ENCODE measurements around the gene NUFIP2.
"Not testable (repeated sequence)": the region's sequence is repeated elsewhere in the genome, so short reads cannot be mapped to it uniquely, and the experiment has no call there.

NUFIP2 gene

GRCh38 chr17:29237476-29238132 lies 56.3 kb downstream of the NUFIP2 start:
- no peak overlapping the region for H3K27ac ChIP-seq

DNA sequence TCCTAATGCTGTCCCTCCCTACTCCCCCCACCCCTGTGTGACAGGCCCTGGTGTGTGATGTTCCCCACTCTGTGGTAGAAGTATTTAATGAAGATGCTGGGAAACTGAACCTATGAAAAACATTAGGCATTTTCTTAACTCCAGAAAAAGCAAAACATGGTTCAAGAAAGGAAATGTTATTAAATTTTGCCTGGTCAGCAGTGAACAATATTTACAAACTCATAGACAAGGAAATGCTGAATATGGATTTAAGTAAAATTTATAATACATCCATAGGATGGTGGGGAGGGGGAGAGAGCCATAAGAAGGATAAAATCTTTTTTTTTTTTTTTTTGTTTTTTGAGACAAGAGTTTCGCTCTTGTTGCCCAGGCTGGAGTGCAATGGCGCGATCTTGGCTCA lies 58.0 kb downstream of the NUFIP2 start:
- TF ChIP-seq, protein P1, sequence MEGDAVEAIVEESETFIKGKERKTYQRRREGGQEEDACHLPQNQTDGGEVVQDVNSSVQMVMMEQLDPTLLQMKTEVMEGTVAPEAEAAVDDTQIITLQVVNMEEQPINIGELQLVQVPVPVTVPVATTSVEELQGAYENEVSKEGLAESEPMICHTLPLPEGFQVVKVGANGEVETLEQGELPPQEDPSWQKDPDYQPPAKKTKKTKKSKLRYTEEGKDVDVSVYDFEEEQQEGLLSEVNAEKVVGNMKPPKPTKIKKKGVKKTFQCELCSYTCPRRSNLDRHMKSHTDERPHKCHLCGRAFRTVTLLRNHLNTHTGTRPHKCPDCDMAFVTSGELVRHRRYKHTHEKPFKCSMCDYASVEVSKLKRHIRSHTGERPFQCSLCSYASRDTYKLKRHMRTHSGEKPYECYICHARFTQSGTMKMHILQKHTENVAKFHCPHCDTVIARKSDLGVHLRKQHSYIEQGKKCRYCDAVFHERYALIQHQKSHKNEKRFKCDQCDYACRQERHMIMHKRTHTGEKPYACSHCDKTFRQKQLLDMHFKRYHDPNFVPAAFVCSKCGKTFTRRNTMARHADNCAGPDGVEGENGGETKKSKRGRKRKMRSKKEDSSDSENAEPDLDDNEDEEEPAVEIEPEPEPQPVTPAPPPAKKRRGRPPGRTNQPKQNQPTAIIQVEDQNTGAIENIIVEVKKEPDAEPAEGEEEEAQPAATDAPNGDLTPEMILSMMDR (conservative IDR thresholded peaks at IDR 0.05), result no peak
- TF ChIP-seq ZFX (IDR thresholded peaks at IDR 0.05), result no peak
- H3K27ac ChIP-seq, result no peak overlapping the region

More at GRCh38 chr17:29237476-29238132, 56.3 kb downstream of the NUFIP2 start:
- TF ChIP-seq, protein P1 (conservative IDR thresholded peaks at IDR 0.05), result no peak
- TF ChIP-seq ZFX (IDR thresholded peaks at IDR 0.05), result no peak

DNA sequence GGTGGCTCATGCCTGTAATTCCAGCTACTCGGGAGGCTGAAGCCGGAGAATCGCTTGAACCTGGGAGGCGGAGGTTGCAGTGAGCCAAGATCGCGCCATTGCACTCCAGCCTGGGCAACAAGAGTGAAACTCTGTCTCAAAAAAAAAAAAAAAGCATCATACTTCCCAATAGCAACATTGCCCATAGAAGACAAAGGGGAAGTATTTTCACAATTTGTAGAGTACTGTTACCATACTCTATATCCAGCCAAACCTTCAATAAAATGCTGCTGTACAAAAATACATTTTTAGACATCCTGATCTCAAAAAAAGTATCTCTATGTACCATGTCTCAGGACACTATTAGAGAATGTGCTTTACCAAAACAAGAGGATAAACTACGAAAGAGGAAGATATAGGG lies 59.0 kb downstream of the NUFIP2 start:
- not testable (repeated sequence) for H3K27ac ChIP-seq

- H3K27ac ChIP-seq, result no peak overlapping the region
- TF ChIP-seq ZFX (IDR thresholded peaks at IDR 0.05), result no peak
- TF ChIP-seq, protein P1 (conservative IDR thresholded peaks at IDR 0.05), result no peak
Measured at GRCh38 chr17:29233301-29233700, 60.6 kb downstream of the NUFIP2 start.

DNA sequence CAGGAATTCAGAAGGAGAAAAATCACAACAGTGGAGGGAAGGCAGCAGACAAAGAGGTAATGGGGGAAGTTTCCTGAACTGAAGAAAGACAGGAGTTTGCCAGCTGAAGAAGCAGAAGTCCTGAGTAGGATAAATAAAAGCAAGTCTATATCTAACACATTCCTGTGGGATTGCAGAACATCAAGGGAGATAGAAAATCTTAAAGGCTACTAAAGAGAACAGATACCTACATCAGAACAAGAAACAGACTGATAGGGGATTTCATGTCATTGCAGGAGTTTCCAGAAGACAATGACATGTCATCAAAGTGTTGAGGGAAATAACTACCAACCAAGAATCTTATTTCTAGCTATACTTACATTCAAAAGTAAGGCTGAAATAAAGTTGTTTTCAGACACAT lies 68.6 kb downstream of the NUFIP2 start:
- no peak overlapping the region for H3K27ac ChIP-seq
- TF ChIP-seq, protein P1 (conservative IDR thresholded peaks at IDR 0.05), result no peak
- TF ChIP-seq ZFX (IDR thresholded peaks at IDR 0.05), result no peak

GRCh38 chr17:29221338-29221737 lies 72.6 kb downstream of the NUFIP2 start:
- H3K27ac ChIP-seq, result not testable (repeated sequence)

DNA sequence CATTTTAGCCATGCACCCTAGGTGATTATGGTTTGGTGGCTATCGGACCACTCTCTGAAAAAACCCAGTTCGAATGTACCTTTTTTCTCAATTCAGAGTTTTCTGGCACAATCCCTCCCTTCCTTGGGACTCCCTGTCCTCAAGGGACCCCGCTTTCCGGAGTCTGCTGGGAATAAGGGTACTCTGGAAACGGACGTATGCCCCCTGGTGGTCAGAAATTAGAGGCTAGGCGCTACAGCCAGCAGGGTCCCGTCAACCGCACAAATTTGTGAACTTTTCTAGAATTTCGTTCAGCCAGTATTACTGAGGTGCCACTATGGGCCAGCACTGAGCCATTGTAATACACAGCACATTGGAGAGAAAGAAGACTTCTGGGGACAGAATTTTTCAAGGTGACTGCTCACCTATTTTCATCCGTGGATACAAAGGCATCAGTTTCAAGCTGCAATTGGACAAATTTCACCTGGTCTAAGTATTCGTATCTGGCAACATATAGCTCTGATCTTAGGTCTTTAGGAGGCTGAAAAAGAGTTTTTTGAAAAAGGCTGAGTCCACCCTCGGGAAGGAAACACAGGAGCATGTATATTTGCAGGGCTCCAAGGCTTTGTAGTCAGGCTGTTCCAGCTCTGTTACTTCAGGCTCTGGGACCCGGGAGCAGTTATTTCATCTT lies 74.4 kb downstream of the NUFIP2 start:
- TF ChIP-seq, protein P1 (conservative IDR thresholded peaks at IDR 0.05), result peak; percentile 97
- TF ChIP-seq ZFX (IDR thresholded peaks at IDR 0.05), result no peak
- H3K27ac ChIP-seq, result no peak overlapping the region

DNA sequence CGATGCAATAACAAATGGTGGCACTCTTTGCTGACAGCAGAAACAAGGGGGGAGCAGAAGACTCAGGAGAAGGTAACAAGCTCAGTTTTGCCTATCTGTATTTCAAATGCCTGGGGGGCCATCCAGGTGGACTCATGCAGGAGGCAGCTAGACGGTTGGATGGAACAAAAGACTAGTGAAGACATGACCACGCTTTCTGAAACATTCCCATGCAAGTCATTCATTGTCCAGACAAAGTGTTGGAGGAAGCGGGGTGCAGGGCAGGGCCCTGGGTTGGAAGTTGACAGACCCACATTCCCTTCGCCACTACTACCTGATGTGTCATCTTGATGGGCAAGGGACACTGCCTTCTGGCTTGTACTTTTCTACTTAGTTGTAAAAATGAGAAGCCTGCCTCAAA lies 77.1 kb downstream of the NUFIP2 start:
- H3K27ac ChIP-seq, result no peak overlapping the region
- no peak for TF ChIP-seq ZFX (IDR thresholded peaks at IDR 0.05)
- TF ChIP-seq, protein P1 (conservative IDR thresholded peaks at IDR 0.05), result no peak
